GM18517 (cell line): ENCODE results near the gene ARHGAP42.
A peak's percentile ranks its signal among the peaks of the same experiment; 100 is the strongest.

Source experiments
- ATAC-seq: cut with Tn5 transposase; IDR thresholded peaks from one replicate; pipeline ENCODE4 v1.9.1; 2021; ENCODE audit warnings: mild to moderate bottlenecking, moderate library complexity; ENCODE audit not compliant: unreplicated experiment

ARHGAP42 gene

DNA sequence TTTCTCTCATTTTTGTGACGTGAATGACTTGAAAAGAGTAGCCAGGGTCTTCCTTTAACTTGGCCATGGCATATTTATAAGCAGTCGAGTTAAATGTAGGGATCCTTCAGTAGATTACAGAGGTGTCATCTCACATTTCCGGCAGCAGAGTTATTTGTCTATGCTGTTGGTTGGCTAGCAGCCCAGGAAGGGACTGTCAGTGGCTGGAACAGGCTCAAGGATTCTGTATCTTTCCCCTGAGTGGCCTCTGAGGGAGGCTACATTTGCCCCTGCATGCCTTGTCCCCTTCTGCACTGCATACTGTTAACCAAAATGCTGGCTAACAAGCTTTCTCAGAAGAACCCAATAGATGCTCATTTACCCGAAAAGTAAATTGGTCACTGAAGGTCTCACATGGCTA is 254.9 kb downstream of the ARHGAP42 start:
- ATAC-seq: no peak

DNA sequence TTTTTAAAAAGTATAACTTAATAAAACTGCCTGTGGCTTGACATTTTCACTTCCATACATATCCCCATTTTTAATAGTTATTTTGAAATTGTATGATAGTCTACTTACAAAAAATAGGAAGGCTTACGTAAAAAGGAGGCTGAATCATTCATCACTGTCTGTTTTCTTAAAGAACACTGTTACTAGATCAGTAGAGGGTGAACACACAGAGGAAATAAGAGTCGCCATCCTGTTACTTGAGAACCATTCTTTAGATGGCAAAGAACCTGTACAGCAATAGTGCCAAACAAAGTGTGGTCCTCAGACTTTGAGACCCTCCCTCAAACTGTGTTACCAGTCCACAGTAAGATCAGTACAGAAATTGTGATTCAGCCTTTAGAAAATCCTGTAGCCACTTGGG is 261.8 kb downstream of the ARHGAP42 start:
- ATAC-seq: no peak

DNA sequence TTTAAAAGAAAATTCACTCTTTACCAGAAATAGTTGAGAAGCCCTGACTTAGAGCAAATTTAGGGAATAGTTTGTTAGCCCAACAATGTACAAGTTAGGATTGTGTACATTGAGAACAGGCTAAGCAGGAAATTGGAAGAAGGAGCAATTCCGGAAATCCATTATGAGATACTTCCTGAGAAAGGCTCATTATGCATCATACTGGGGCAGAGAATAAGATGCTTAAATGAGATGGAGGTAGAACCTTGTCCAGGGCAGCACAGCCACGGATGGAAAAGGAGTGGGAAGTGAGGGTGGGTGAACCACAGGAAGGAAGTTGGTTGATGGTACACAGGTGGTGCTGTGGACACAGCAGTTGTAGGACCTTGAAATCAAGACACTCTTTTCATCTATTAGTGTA is 262.4 kb downstream of the ARHGAP42 start:
- ATAC-seq: no peak

- ATAC-seq: no peak
Observed at GRCh38 chr11:100955318-100955717, 268.2 kb downstream of the ARHGAP42 start.

GRCh38 chr11:100956351-100956750 is 269.3 kb downstream of the ARHGAP42 start:
- ATAC-seq: no peak

- no peak for ATAC-seq
Observed at GRCh38 chr11:100957499-100957898, 270.4 kb downstream of the ARHGAP42 start.

DNA sequence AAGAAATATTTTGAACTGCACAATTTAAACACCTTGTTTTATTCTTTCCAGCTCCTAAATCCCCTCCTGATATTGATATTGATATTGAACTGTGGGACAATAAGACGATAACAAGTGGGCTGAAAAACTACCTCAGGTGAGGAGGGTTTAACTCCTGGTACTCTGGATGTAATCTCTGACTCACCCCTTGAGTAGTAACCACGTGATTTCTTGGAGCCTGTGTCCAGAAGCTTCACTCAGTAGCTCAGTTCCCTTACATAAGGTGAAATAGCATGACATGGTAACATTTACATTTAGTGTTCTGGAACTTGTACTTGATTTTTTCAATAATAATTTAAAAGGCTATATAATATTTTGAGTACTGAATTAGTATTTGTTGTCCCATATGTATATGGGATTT is 274.5 kb downstream of the ARHGAP42 start:
- ATAC-seq: no peak

- no peak for ATAC-seq
Observed at GRCh38 chr11:100963375-100963774, 276.3 kb downstream of the ARHGAP42 start.

DNA sequence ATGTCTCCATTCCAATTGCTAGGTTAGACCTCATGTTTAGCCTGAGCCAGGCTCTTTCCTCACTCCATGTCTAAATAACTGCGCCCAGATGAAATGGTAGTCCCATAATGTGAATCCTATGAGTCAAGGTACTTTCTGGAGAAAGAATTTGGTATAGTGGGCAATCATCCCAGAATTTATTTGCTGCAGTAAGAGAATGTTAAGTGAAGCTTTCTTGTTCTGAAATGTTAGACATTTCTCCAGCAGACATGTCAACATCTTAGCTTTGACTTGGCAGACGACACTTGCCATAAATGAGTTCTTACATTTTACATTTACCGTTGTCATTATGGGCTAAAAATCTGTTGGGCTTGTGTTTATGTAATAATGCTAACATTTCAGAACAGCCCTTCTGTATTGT is 277.3 kb downstream of the ARHGAP42 start:
- no peak for ATAC-seq

GRCh38 chr11:100965346-100965745 is 278.3 kb downstream of the ARHGAP42 start:
- no peak for ATAC-seq

DNA sequence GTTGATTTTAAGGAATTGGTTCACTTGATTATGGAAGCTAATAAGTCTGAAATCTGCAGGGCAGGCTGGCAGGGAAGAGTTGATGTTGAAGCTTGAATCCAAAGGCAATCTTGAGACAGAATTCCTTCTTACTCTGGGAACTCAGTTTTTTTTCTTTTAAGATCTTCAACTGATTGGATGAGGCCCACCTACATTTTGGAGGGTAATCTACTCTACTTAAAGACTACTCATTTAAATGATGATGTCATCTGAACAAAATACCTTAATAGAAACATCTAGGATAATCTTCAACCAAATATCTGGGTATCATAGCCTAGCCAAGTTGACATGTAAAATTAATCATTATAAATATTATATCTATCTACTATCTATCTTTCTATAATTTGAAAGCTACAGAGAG is 279.3 kb downstream of the ARHGAP42 start:
- no peak for ATAC-seq

DNA sequence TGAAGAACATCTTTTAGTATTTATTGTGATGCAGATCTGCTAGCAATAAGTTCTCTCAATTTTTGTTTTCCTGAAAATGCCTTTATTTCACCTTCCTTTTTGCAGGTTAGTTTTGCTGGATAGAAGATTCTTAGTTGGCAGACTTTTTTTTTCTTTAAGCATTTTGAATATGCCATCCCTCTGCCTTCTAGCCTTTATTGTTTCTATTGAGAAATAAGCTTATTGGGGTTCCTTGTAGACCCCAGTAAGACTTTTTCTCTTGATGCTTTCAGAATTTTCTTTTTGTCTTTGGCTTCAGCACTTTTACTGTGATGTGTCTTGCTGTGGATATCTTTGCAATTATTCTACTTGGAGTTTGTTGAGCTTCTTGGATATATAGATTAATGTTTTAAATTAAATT is 281.9 kb downstream of the ARHGAP42 start:
- no peak for ATAC-seq

GRCh38 chr11:100970283-100971164 is 283.4 kb downstream of the ARHGAP42 start:
- ATAC-seq: no peak

DNA sequence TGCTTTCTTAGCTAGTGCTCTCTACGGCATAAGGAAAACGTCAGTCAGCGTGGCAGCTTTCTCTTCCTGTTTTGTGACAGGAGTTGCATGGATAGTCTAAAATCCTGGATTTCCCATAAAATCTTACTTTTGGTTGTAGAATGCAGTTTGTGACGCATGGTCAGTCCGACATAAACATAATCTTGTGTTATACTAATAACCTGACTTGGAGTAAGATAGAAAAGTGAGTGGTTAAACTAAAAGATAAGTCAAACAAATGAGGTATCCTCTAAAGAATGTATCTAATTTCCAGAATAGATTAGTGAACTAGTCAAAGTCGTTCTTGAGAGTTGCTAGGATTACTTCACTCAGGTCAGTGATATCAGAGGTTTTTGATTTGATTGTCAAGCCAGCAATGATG is 285.0 kb downstream of the ARHGAP42 start:
- no peak for ATAC-seq

DNA sequence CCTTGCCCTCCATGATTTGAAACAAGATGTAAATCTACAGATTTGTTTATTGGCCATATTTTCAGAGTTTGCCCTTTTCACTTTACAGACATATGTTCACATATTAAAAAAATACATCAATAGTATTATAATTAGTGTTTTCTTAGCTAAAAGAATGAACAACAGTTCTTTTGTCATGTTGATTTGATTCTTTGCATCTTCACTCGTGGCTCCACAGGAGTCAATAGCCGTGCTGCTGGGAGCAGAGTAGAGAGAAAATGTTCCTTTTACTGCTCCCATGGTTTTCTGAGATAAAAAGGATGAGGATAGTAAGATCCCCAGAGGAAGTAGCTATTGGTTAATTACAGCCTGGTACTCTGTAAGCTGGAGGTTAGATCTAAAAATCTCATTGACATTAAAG is 291.4 kb downstream of the ARHGAP42 start:
- ATAC-seq: no peak

- no peak for ATAC-seq
Observed at GRCh38 chr11:100978939-100979338, 291.9 kb downstream of the ARHGAP42 start.

DNA sequence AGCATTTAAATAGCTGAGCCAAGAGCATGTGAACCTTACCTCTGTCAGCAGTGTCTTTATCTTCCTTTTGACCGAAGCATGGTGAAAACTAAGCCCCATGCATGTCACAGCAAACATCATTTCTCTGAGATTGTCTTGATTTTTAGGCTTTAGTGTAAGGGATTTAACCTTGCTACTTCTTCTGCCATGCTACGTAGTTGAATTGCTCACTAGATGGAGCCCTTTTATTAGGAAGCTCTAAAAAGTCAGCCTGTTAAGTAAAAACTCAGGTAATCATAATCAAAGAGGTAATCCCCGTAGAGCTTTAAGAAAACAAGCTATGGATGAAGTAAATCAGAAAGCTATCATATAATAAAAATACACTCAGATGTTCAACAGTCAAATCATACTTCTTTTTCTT is 293.1 kb downstream of the ARHGAP42 start:
- no peak for ATAC-seq

GRCh38 chr11:100981196-100981824 is 294.2 kb downstream of the ARHGAP42 start:
- ATAC-seq: no peak

- peak; percentile 66 for ATAC-seq
Observed at GRCh38 chr11:100984668-100985067, 297.6 kb downstream of the ARHGAP42 start.

GRCh38 chr11:100990931-100991330 is 303.8 kb downstream of the ARHGAP42 start:
- ATAC-seq: no peak

DNA sequence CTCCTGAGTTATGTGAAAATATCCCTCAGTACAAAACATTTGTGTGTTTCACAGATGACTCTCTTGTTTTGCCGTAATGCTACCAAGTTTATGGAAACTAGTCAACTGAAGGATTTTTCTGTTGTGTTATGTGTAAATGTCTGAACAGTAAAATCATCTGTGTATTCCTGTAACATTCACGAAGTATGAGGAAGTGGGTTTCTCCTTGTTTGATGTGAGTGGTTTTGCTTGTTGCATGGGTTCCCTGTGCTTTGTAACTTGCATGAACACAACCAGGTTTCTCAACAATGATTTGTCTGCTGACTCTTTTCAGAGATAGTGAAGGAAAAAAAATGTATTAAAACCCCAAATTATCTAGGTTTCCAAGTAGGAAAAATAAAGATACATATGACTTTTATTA is 304.5 kb downstream of the ARHGAP42 start:
- no peak for ATAC-seq

GRCh38 chr11:100994966-100995365 is 307.9 kb downstream of the ARHGAP42 start:
- ATAC-seq: no peak
